Measurements from ENCODE around the gene FGF2.
A peak's percentile ranks its signal among the peaks of the same experiment; 100 is the strongest.
"Not testable (repeated sequence)": the region's sequence is repeated elsewhere in the genome, so short reads cannot be mapped to it uniquely, and the experiment has no call there.

Gene FGF2

DNA sequence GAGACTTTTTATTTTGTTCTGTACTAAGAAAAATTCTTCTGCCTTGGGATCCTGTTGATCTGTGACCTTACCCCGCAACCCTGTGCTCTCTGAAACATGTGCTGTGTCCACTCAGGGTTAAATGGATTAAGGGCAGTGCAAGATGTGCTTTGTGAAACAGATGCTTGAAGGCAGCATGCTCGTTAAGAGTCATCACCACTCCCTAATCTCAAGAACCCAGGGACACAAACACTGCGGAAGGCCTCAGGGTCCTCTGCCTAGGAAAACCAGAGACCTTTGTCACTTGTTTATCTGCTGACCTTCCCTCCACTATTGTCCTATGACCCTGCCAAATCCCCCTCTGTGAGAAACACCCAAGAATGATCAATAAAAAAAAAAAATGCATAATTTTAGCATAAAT, 13.8 kb upstream of the FGF2 start:
- not testable (repeated sequence) for DNase-seq (ENCODE audit: low read depth in 3 of 3, low spot score in 1 of 3)

DNA sequence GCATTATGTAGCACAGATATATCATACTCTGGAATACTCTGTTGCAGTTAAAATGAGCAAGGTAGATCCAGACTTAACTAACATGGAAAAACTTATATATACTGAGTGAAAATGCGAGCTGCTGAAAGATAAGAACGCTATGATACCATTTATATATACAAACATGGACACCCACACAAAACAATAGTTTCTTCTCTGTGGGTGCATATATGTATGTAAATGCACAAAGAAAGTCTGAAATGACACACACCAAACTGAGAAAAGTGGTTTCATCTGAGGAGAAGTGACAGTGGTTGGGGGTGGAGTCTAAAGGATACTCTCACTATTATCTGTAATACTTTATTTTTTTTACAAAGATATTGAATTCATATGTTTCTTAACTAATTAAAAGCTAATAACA, 12.2 kb upstream of the FGF2 start:
- no peak for DNase-seq (ENCODE audit: low read depth in 3 of 3, low spot score in 1 of 3)

DNA sequence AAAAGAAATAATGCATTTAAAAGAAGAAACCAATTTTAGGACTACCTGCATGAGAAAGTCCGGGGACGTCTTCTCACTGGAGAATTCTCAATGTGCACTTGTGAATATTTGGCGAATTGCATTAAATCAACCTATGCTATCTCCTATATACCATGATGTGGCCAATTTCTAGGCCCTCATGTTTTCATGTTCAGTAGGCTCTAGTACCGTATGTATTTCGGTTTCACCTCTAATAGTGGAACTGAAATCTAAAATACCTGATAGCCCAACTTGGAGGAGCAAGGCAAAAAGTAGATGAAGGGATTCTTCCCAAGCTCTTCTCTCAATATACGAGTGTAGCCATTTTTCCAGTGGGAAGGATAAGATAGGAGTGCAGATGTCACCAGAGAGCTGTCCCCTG, 11.4 kb upstream of the FGF2 start:
- DNase-seq (ENCODE audit: low read depth in 3 of 3, low spot score in 1 of 3), result no peak

DNA sequence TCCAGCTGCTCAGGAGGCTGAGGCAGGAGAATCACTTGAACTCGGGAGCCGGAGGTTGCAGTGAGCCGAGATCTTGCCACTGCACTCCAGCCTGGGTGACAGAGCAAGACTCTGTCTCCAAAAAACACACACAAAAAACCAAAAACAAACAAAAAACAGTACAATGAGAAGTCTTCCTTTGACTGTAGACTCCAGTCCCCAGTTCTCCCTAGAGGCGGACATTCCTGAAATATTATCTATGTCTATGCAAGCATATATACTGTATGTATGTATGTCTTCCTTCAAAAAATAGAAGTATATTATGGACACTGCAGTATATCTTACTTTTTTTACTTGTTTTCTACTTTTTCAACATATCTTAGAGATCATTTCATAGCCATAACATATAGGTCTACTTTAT, 10.2 kb upstream of the FGF2 start:
- DNase-seq (ENCODE audit: low read depth in 3 of 3, low spot score in 1 of 3), result no peak

DNA sequence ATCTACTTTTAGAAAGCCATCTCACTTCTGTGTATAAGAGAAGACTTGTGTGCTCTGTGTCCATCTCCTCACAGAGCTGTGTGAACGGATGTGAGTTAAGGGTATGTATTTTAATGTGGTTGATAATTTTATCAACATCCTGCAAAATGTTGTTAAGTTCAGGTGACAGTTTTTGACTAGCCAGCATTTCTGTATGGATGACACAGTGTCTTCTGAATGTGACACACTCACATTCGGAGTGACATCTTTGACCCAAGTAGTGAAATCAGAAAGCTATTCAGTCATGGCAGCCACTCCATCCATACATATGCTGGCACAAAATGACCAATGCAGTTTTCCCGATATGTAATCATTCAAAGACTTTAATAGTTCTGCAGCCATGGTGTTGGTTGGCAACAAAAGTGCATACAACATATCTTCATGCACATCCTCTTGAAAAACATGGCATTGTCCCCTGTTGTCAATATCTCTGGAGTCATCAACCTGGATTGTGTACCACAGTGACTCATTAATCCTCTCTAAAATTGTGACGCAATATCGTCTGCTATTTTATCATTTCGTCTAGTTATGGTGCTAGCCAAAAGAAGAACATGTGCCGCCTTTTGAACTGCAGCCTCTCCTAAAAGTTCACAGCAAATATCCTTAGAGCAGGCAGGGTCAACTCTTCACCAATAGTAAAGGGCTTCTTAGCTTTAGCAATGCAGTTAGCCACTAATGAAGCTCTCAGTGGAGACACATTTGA, 6.8 kb upstream of the FGF2 start:
- DNase-seq (ENCODE audit: low read depth in 3 of 3, low spot score in 1 of 3), result no peak

DNA sequence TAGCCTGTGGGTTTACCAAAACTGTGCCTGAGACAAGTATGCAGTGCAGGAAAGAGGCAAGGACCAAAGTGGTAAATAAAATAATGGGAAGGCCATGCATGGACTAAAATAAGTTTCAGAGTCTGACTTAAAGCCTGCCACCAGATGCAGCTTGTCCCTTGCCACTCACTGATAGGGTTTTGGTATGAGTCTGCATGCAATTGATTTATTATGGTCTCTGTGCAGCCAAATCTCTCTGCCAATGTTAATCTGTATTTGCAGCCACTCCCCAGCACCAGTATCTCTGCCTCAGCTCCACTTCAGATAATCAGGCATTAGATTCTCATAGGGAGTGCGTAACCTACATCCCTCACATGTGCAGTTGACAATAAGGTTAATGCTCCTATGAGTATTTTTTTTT, 5.5 kb upstream of the FGF2 start:
- no peak for DNase-seq (ENCODE audit: low read depth in 3 of 3, low spot score in 1 of 3)

DNA sequence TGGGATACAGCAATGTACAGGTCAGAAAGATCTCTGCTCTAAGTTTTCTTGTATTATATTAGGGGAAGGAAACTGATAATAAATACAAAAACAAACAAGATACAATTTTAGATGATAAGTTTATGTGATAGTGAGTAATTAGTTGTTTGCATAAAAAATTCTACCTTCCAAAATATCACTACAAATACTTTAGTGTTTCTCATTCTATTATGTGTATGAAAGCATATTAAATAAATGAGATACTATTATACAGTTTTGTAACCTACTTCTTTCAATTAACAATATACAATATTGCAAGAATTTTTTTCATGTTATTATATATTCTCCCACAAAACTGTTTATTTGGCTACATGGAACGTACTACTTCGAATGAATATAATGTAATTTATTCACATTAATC, 4.2 kb upstream of the FGF2 start:
- no peak for DNase-seq (ENCODE audit: low read depth in 3 of 3, low spot score in 1 of 3)

DNA sequence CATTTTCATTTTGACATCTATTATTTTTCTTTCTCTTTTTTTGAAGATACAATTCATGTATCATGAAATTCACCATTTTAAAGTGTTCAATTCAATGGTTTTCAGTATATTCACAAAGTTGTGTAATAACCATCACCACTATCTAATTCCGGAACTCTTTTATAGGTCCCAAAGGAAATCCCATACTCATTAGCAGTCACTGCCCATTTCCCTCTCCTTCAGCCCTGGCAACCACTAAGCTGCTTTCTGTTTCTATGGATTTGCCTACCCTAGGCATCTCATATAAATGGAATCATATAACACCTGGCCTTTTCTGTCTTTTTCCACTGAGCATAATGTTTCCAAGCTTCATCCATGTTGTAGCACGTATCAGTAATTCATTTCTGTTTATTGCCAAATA, 3.2 kb upstream of the FGF2 start:
- DNase-seq (ENCODE audit: low read depth in 3 of 3, low spot score in 1 of 3), result no peak

DNA sequence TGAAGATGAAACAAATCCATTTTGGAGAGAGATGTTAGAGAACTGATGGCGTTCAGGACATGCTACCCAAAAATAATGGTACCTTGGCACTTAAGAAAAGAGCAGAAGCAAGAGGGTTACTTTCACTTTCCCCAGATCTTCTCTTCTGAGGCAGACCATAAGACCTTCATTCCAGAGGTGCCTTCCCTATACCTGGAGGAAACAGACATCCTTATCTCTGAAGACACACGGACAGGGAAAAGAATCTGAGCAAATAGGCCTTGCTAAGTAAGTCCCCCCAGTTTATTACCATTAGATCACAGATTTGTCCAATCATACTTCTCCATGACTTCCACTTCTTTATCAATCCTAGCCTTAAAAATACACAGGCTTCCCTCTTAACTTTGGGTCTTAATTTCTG, 2.0 kb upstream of the FGF2 start:
- no peak for DNase-seq (ENCODE audit: low read depth in 3 of 3, low spot score in 1 of 3)

DNA sequence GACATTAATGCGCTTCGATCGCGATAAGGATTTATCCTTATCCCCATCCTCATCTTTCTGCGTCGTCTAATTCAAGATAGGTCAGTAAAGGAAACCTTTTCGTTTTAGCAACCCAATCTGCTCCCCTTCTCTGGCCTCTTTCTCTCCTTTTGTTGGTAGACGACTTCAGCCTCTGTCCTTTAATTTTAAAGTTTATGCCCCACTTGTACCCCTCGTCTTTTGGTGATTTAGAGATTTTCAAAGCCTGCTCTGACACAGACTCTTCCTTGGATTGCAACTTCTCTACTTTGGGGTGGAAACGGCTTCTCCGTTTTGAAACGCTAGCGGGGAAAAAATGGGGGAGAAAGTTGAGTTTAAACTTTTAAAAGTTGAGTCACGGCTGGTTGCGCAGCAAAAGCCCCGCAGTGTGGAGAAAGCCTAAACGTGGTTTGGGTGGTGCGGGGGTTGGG, 528 bp upstream of the FGF2 start:
- no peak for DNase-seq (ENCODE audit: low read depth in 3 of 3, low spot score in 1 of 3)

DNA sequence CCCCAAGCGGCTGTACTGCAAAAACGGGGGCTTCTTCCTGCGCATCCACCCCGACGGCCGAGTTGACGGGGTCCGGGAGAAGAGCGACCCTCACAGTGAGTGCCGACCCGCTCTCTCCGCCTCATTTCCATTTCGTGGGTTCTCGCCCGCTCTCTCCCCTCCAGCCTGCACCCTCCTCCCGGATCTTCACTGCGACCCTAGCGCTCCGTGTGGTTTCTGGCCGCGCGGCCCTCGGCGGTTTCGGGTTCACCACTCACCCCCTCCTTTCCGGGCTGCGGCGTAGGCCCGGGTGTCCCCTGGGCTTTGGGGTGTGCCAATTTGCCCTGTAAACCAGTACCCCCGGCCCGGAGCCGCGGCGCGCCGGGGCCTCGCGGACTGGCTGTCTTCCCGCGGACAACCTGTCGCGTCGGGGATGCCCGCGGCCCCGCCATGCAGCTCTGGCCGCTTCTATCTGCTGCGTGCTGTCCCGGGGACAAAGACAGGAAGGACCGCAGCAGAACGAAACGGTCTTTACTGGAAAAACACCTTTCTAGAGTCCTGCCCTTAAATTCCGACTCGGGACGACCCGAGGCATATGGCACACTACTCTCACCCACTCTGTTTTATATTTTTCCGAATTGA, 737 bp downstream of the FGF2 start:
- DNase-seq (ENCODE audit: low read depth in 3 of 3, low spot score in 1 of 3), result peak in 1 of 3 donors; percentile 14

DNA sequence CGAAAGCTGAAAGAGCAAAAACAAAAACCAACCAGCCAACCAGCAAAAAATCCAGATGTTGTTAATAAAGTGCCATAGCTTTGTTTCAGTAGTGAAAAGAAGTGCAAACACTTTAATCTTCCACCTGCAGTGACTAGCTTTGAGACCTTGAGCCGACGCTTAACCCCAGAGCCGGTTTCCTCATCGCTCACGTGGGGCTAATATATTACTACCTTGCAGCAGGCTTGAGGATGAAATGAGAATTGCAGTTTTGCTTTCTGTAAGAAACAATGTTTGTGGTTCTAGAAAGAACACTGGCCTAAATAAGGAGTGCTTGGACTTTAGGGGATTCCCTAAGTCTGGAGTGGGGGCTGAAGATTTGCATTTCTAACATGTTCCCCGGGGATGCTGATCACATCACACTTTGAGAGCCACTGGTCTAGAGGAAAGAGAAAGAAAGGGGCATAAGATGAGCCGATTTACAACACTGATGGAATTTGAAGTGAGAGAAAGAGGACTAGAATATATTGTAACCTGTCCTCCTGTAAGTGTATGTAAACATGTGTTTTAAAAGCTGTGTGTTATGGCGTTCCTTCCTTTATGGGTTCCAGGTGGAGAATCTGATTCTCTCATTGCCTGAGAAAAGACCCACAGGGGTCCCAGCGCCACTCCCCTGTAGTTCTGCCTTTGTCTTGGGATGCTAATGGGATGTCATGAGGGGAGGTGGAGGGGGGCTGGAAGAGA, 1.4 kb downstream of the FGF2 start:
- DNase-seq (ENCODE audit: low read depth in 3 of 3, low spot score in 1 of 3), result peak in 1 of 3 donors; percentile 7

DNA sequence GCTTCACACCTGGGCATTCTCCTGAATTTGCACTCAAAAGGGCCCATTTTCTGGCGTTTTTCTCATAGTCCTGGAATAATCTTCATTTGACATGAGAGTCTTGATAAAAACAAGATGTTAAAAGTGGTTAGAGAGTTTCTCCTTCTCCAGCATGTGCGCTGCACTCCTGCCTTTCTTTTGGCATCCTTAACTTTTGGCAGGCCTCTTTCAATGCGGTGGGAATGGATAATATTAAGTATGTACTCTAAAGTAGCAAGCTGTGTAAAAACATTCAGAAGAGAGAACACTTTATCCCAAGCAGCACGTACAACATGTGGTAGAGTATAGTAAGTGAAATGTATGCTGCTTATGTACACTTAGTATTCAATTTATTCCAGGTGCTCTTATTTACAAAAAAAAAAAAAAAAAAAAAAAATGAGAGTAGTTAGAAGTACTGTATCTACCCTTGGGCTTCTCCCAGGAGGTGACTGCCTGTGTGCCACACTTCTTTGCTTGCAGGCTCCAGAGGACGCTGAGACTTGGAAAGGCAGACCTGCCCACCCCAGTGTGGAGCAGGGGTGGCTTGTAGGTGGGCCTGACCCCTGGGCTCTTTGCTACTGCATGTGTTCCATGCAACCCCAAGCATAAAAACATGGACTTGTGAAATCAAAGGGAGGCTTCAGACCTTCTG, 3.9 kb downstream of the FGF2 start:
- DNase-seq (ENCODE audit: low read depth in 3 of 3, low spot score in 1 of 3), result no peak

DNA sequence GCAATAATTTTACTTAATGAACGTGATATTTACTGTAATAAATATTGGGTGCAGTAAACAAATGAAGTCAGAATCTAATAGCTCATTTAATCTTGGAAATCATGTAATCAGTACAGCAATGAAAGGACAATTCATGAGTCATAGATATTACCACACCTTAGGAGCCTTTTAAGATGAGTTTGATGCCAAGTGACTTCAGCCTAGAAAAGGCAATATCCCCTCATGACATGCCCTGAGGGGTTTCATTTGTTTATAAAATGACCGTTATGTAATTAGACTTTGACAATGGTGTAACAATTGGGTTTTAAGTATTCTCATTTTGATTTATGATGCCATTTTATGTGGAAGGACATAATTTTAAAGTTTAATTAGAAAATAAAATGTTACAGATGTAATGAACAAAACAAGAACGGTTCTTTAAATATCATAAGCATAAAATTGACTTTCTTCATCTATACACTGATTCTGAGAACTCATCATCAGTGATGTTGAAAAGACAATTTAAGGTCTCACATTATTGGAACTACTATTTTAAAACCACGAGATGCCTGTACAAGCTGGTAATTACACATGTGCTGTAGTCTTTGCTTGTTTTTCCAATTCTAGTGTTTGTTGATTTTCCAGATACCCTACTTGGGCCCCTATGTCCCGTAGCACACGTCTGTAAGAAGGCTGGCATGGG, 5.0 kb downstream of the FGF2 start:
- DNase-seq (ENCODE audit: low read depth in 3 of 3, low spot score in 1 of 3), result no peak

DNA sequence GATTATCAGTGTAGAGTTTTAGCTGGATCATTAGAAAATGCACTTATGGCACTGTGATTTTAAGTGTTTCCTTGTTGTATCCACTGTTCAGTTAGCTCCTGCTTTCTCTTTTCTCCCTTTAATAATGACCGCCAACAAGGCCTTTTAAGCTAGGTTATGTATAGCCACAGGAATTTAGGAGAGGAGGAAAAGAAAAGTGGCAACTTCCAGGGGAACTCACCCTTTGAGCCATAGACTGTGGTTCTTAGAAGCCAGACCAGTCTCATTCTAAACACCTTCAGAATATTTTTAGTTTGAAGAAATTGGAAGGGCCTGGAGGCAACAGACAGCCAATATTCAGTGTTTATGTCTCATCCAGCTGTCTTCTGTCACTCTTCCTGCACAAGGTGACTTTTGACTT, 6.1 kb downstream of the FGF2 start:
- no peak for DNase-seq (ENCODE audit: low read depth in 3 of 3, low spot score in 1 of 3)

DNA sequence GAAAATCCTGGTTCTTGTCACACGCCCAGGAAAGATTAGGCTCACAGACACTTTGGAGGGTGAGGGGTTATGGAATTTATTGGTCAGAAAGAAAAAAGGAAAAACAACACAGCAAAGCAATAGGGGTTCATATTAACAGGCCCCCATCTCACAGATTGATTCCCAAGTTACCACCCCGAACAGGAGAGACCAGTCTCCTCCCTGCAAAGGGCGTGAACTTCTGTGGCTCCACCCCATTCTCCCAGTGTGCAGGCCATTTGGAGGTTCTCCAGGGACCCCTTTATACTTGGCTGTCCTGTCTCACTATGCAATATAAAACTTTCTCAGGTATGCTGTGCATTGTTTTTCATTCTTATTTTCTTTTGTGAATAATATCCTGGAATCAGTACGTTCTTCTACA, 7.4 kb downstream of the FGF2 start:
- no peak for DNase-seq (ENCODE audit: low read depth in 3 of 3, low spot score in 1 of 3)

DNA sequence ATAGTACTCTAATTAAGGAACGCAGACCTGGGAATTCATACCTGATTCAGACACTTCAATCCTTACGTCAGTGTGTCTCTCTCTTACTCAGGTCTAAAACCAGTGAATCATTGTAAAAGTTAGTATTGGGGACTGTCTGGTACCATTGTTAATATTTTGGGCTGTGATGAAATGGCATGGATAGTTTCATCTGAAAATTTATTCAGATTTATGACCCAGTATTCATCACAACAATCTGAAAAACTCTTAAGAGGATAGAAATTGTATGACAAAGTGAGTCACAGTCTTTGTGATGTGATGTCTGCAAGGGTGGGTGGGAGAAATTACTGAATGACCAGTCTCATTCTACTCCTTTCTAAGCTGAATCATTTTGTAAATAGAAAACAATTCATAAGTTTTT, 10.3 kb downstream of the FGF2 start:
- DNase-seq (ENCODE audit: low read depth in 3 of 3, low spot score in 1 of 3), result no peak

DNA sequence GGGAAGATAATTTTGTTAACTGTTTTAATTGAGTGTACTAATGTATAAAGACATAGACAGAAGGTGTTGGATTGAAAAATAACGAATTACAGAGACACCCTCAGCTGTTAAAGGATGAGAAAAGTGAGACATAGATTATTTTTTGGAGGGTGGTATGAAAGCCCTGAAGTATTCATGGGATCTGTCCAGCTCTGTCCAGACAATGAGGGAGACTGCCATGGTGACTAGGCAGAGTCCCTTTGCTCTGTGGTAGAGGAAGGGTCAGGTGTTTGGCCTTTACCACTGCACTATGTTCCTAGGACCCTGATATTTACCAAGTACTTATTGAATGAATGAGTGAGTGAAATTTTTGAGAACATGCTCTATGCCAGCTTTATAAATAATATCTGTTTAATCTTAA, 11.4 kb downstream of the FGF2 start:
- no peak for DNase-seq (ENCODE audit: low read depth in 3 of 3, low spot score in 1 of 3)

DNA sequence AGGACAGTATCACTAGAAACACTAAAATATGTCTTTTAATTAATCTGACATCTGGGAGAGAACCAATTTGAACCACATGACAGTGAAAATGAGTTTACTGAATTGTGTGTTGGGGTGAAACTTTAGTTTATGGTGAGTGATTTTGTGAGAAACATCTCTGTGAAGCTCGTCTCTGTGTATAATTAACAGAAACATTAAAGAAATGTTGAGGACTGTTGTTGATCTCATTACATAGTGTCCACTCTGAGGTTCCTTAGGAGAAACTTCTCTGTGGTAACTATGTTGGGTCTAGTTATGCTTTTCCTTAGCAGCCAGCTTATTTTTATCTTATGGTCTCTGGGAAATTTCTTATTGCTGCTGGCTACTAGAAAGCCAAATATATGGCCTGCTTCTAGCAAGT, 15.8 kb downstream of the FGF2 start:
- DNase-seq (ENCODE audit: low read depth in 3 of 3, low spot score in 1 of 3), result no peak

DNA sequence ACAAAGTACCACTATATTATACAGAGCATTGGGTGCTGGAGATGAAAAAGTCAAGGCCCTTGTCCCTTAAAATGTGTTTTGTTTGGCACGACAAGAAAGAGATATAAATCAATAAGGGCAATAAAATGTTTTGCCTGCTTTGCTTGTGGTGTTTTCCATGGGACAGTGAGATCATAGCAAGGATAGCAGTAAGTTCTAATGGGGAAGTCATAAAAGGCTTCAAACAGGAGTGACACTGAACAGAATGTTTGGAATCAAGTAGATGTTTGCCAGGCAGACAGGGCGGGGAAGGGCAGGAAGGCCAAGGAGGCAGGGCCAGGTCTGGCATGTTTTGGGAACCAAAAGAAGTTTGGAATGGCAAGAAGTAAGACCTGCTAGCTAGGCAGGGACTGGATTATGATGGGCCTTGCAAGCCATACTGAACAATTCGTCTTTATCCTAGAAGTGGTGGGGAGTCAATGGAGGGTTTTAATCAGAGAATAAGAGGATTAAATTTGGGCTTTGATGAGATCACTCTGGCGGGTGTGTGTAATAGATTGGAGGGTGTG, 16.4 kb downstream of the FGF2 start:
- DNase-seq (ENCODE audit: low read depth in 3 of 3, low spot score in 1 of 3), result no peak

DNA sequence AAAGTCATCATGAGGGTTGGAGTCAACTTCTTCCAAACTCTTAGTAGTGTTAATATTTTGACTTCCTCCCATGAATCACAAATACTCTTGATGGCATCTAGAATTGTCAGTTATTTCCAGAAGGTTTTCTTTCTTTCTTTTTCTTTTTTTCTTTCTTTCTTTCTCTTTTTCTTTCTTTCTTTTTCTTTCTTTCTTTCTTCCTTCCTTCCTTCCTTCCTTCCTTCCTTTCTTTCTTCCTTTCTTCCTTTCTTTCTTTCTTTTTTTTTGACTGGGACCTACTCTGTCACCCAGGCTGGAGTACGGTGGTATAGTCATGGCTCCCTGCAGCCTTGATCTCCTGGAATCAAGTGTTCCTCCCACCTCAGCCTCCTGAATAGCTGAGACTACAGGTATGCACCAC, 17.8 kb downstream of the FGF2 start:
- DNase-seq (ENCODE audit: low read depth in 3 of 3, low spot score in 1 of 3), result not testable (repeated sequence)
